Measurements from ENCODE around the gene PNN.
"Not testable (repeated sequence)": the region's sequence is repeated elsewhere in the genome, so short reads cannot be mapped to it uniquely, and the experiment has no call there.

Gene PNN

DNA sequence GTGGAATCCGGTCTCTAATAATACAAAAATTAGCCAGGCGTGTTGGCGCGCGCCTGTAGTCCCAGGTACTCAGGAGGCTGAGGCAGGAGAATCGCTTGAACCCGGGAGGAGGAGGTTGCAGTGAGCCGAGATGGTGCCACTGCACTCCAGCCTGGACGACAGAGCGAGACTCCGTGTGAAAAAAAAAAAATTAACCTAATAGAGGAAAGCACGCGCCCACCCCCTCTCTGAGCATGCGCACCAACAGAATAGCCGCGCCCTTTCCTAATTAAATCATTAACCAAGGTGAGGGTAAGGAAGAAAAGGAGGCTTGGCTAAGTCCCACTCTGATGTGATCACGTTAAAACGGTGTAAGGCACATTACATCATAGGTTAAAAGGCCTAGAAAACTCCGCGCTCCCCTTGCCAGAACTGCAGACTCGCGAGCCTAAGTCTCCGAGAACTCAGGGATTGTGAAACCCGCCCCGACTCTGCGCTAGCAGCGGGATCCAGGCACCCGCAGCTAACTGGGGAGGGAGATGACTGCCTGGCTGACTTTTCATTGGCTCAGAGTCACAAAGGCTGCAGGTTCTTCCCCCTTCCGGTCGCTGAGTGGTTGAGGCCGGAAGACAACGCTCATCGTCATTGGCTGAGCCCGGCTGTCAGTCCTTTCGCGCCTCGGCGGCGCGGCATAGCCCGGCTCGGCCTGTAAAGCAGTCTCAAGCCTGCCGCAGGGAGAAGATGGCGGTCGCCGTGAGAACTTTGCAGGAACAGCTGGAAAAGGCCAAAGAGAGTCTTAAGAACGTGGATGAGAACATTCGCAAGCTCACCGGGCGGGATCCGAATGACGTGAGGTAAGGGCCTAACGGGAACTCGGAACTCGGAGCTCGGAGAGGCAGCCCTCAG, at the start of gene PNN:
TSS of gene PNN (plus strand) at position 695 of the 885 bp plus-strand sequence. CDS start at position 721, 26 bp downstream.
- peak; percentile 95 for DNase-seq (ENCODE audit: low spot score)

DNA sequence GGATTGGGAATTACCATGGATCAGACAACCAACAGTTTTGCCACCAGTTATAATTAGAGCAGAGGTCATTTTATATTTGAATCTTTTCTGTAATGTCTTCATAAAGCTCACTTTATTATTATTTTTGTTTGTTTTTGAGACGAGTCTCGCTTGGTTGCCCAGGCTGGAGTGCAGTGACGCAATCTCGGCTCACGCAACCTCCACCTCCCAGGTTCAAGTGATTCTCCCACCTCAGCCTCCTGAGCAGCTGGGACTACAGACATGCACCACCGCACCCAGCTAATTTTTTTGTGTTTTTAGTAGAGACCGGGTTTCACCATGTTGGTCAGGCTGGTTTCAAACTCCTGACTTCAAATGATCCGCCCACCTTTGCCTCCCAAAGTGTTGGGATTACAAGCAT, 37.2 kb upstream of the PNN start:
- not testable (repeated sequence) for DNase-seq (ENCODE audit: low spot score)

DNA sequence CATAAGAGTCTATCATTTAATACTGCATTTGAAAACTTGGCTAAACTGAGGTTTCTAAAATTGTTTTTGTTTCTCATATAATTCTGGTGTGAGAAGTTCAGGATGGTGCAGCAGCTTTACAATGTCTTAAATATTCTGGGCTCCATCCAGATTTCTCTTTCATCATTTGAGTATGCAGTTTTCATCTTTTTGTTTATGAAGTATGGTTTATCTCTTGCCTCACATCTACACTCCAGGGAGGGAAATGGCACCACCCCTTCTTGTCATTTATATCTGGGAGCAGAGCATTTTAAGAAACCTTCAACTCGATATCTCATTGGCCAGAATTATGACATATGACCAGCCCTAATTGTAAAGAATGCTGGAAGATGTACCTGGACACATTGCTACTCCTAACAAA, 36.6 kb upstream of the PNN start:
- no peak for DNase-seq (ENCODE audit: low spot score)

DNA sequence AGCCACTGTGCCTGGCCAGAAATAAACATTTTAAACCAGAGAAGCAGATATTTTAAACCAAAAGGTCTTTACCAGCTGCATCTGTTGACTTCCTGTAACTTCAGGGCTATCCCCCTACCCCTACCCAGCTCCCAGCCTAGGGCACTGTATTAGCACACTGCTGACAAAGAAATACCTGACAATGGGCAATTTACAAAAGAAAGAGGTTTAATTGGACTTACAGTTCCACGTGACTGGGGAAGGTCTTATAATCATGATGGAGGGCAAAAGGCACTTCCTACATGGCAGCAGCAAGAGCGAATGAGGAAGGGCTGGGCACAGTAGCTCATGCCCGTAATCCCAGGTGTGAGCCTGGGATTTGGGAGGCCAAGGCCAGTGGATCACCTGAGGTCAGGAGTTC, 34.9 kb upstream of the PNN start:
- DNase-seq (ENCODE audit: low spot score), result no peak

DNA sequence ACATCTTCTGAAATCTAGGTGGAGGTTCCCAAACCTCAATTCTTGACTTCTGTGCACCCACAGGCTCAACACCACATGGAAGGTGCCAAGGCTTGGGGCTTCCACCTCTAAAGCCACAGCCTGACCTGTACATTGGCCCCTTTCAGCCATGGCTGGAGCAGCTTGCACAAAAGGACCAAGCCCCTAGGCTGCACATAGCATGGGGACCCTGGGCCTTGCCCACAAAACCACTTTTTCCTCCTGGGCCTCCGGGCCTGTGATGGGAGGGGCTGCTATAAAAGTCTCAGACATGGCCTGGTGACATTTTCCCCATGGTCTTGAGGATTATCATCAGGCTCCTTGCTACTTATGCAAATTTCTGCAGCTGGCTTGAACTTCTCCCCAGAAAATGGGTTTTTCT, 33.4 kb upstream of the PNN start:
- DNase-seq (ENCODE audit: low spot score), result not testable (repeated sequence)

DNA sequence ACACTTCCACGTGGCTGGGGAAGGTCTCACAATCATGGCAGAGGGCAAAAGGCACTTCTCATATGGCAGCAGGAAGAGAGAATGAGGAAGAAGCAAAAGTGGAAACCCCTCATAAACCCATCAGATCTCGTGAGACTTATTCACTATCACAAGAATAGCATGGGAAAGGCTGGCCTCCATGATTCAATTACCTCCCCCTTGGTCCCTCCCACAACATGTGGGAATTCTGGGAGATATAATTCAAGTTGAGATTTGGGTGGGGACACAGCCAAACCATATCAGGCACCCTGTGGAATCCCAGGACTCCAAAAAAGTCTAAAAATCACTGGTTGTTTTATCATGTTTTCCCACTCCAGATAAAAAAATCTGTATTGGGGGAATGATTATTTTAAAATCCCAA, 31.8 kb upstream of the PNN start:
- not testable (repeated sequence) for DNase-seq (ENCODE audit: low spot score)

DNA sequence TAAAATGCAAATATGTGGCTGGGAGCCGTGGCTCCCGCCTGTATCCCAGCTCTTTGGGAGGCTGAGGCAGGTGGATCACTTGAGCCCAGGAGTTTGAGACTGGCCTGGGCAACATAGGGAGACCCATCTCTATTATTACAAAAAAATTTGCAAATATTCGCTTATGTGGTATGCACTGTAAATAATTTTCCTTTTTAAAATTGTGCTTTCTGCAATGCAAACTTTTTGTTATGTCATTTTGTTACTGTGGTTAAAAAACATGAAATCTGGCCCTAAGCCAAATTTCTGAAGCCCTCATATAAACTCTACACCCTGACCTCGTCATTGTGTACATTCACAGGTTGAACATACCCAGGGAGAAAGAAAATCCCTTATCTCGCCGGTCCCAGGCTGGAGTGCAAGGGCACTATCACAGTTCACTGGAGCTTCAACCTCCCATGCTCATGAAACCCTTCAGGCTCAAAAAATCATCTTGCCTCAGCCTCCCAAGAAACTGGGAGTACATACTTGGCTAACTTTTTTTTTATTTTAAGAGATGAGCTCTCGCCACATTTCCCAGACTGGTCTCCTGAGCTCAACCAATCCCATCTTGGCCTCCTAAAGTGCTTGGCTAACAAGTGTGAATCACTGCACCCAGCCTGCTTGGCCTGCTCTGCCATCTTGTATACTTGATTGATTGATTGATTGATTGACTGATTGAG, 29.6 kb upstream of the PNN start:
- no peak for DNase-seq (ENCODE audit: low spot score)

DNA sequence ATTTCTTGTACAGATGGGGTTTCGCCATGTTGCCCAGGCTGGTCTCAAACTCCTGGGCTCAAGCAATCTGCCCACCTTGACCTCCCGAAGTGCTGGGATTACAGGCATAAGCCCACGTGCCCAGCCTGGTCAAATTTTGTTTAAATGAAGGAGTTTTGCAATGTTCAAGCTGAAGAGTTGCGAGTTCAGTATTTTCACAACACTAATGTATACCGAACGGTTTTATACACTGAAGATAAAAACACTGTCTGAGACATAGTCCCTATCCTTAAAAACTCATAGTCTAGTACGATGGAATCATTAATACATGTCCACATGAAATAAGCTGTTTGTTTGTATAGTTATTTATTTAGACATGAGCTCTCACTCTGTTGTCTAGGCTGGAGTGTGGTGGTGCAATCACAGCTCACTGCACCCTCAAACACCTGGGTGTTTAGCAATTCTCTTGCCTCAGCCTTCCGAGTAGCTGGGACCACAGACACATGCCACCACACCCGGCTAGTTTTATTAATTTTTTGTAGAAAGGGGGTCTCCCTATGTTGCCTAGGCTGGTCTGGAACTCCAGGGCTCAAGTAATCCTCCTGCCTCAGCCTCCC, 20.4 kb upstream of the PNN start:
- no peak for DNase-seq (ENCODE audit: low spot score)

DNA sequence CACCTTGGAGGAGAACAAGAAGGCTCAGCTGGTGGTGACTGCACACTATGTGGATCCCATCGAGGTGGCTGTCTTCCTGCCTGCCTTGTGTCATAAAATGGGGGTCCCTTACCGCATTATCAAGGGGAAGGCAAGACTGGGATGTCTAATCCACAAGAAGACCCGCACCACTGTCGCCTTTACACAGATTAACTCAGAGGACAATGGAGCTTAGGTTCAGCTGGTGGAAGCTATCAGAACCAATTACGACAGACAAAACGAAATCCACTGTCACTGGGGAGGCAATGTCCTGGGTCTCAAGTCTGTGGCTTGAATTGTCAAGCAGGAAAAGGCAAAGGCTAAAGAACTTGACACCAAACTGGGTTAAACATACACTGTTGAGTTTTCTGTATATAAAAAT, 17.6 kb upstream of the PNN start:
- DNase-seq (ENCODE audit: low spot score), result no peak

DNA sequence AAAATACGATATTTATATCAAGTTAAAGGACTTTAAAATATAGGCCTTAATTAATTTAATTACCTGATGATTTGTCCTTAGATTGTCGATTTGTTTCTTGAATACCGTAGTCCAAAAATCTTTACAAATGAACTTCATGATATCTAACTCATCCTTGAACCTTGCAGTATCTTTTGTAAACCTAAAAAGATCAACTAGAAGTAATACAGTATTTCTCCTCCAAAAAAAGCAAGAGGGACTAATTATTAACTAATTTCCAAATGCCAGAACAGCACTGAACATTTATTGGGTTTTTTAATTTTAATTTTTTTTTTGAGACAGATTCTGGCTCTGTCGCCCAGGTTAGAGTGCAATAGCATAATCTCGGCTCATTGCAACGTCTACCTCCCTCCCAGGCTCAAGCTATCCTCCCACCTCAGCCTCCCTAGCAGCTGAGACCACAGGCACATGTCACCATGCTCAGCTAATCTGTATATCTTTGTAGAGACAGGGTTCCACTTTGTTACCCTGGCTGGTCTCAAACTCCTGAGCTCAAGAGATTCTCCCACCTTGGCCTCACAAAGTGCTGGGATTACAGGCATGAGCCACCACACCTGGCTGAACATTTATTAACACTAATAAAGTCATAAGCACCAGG, 16.7 kb upstream of the PNN start:
- no peak for DNase-seq (ENCODE audit: low spot score)

DNA sequence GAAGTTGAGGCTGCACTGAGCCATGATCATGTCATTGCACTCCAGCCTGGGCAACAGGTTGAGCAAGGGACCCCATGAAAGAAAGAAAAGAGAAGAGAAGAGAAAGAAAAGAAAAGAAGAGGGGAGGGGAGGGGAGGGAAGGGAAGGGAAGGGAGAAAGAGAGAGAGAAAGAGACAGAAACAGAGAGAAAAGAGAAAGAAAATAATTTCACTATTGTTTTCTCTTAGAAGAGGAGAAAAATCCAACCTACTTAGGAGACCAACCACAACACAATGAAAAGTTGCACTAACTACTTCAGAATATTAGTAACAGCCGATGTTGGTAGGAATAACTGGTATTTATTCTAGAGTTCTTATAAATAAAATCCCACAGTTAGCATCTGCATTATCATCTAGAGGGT, 14.6 kb upstream of the PNN start:
- DNase-seq (ENCODE audit: low spot score), result no peak

DNA sequence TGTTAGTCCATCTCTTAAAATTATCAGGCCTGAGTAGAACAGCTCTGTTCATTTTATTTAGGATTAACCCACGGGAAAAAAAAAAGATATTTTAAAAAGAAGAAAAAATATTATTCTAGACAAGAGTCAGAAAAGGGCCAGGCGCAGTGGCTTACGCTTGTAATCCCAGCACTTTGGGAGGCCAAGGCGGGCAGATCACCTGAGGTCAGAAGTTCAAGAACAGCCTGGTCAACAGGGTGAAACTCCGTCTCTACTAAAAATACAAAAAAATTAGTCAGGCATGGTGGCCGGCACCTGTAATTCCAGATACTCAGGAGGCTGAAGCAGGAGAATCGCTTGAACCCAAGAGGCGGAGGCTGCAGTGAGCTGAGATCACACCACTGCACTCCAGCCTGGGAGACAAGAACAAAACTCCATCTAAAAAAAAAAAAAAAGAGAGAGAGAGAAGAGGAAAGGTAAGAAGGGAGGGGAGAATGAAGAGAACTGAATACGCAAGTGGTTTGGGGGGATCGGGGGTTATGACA, 7.2 kb upstream of the PNN start:
- not testable (repeated sequence) for DNase-seq (ENCODE audit: low spot score)

DNA sequence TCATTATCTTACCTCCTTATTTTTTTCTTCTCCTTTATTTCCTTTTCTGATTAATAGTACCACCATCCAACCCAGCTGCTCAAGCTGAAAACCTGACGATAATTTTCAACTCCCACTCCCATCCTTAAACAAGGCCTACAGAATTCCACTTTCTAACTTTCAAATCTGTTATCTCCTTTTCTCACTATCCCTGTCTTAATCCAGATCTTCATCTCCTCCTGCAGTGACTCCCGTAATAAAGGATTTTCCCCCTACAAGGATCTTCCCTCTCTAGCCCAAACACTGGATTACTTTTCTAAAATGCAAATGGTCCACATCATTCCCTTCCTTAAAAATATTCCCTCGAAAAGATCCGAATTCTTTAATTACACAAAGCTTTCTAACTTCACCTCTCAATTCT, 6.5 kb upstream of the PNN start:
- no peak for DNase-seq (ENCODE audit: low spot score)

DNA sequence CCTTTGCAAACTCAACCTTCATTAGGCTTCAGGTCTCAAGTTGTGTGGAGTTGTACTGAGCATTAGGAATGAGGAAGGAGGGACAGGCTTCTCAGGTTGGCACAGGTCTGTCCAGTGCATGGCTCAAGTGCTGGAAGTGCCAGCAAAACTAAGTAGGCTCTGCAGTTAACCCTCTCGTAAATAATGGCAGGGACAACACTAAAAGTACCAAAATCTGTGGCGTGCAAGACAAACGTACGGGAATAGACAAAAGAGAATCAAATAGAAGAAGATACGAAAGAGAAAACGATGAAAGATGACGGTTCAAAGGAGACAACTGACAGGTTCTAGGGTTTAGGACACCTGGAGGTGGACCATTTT, 5.5 kb upstream of the PNN start:
- peak; percentile 15 for DNase-seq (ENCODE audit: low spot score)

DNA sequence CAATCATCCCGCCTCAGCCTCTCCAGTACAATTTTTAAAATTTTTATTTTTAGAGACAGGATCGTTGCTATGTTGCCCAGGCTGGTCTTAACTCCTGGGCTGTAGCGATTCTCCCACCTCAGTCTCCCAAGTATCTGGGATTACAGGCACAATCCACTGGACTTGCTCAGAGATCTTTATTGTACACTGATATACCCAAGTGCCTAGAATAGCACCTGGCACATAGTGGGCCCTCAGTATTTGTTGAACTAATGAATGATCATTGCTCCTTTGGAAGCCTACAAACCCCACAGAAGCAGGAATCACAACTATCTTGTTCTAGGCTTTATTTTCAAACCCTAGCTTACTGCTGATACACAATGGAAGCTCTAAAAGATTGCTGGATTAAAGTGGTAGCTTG, 1.9 kb upstream of the PNN start:
- no peak for DNase-seq (ENCODE audit: low spot score)

DNA sequence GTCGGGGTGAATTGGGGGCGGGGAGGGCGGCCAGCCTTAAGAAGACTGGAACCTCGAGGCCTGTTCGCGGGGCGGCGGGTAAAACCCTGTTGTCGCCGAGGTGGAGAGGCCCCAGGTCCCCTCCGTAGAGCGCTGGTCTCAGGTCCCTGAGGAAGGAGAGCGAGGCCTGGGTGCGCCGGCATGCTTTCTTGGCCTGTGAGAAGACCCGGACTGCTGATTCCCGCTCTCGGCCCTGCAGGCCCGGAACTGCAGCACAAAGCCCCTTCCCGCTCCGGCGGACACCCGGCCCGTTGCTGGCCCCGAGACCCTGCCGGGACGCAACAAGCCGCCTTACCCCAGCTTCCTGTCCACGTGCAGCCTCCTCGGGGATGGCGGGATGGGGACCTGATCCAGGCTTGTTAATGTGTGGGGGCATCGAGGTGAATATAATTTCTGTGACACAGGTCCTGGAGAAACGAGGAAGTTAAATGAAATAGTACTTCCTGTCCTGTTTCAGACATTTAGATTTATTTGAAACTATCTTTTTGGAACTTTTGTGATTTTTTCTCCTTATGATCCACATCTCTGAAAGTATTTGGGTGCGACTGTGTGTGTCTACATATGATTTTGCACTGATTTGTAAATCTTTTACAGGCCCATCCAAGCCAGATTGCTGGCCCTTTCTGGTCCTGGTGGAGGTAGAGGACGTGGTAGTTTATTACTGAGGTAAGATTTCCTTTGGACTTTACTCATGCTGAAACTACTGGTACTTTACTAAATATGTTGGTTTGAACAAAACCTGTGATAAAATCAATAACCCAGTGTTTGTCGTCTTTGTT, 600 bp downstream of the PNN start:
- peak; percentile 25 for DNase-seq (ENCODE audit: low spot score)

DNA sequence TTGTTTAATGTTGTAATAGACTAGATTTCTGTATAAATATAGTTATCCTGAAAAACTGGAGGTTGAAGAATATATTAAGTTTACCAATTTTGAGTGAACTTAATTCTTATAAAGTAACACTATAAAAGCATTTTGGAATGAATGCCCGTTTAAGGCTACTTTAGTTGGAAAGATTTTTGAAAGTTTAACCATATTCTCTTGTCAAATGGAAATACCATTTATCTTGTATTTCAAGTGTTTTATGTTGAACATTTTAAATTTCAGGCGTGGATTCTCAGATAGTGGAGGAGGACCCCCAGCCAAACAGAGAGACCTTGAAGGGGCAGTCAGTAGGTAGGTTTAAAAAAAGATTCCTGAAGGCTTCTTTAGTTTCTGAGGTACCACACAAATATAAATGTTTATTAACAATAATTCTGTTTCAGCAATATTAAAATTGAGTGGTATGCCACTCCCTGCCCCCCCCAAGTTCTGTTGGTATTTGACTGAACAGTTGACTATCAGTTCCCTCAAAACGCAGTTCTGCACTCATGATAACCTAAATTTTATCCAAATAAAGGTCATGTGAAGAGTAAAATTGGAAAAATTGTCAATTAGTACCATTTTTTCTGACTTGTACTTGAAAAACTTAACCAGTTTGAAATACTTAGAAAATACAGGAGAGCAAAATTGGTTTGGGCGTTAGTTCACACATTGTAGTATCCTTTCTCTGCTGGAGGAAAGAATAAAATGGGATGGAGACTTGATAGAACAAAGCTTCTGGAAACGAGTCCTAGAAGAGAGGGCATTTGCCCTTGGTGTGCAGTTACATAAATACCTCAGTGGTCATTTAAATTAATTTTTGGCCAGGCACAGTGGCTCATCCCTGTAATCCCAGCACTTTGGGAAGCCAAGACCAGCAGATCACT, 1.5 kb downstream of the PNN start:
- DNase-seq (ENCODE audit: low spot score), result no peak

DNA sequence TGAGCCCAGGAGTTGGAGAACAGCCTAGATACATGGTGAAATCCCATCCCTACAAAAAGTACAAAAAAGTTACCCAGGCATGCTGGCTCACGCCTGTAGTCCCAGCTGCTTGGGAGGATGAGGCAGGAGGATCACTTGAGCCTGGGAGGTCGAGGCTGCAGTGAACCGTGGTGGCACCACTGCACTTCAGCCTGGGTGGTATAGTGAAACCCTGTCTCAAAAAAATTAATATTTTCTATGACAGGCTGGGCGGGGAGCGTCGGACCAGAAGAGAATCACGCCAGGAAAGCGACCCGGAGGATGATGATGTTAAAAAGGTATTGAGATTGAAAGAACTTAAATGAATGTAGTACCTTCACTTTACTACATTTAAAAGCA, 2.1 kb downstream of the PNN start:
- DNase-seq (ENCODE audit: low spot score), result no peak

DNA sequence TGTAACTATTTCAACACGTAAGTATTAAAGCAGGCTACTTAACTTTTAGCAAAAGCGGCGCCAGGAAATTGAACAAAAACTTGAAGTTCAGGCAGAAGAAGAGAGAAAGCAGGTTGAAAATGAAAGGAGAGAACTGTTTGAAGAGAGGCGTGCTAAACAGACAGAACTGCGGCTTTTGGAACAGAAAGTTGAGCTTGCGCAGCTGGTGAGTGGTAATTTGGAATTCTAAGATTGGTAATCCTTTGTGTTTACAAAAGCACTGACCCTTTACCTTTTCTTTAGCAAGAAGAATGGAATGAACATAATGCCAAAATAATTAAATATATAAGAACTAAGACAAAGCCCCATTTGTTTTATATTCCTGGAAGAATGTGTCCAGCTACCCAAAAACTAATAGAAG, 4.0 kb downstream of the PNN start:
- no peak for DNase-seq (ENCODE audit: low spot score)

DNA sequence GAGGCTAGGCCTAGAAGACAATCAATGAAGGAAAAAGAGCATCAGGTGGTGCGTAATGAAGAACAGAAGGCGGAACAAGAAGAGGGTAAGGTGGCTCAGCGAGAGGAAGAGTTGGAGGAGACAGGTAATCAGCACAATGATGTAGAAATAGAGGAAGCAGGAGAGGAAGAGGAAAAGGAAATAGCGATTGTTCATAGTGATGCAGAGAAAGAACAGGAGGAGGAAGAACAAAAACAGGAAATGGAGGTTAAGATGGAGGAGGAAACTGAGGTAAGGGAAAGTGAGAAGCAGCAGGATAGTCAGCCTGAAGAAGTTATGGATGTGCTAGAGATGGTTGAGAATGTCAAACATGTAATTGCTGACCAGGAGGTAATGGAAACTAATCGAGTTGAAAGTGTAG, 5.5 kb downstream of the PNN start:
- no peak for DNase-seq (ENCODE audit: low spot score)

Data from AG08396 (cell line).